GM21723 (cell line): ENCODE measurements around the gene ZBTB9.

Experiments
- ATAC-seq: cut with Tn5 transposase; IDR thresholded peaks from one replicate; pipeline ENCODE4 v1.9.1; 2021; ENCODE audit warnings: mild to moderate bottlenecking, moderate library complexity; ENCODE audit not compliant: unreplicated experiment

Gene ZBTB9, protein sequence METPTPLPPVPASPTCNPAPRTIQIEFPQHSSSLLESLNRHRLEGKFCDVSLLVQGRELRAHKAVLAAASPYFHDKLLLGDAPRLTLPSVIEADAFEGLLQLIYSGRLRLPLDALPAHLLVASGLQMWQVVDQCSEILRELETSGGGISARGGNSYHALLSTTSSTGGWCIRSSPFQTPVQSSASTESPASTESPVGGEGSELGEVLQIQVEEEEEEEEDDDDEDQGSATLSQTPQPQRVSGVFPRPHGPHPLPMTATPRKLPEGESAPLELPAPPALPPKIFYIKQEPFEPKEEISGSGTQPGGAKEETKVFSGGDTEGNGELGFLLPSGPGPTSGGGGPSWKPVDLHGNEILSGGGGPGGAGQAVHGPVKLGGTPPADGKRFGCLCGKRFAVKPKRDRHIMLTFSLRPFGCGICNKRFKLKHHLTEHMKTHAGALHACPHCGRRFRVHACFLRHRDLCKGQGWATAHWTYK

DNA sequence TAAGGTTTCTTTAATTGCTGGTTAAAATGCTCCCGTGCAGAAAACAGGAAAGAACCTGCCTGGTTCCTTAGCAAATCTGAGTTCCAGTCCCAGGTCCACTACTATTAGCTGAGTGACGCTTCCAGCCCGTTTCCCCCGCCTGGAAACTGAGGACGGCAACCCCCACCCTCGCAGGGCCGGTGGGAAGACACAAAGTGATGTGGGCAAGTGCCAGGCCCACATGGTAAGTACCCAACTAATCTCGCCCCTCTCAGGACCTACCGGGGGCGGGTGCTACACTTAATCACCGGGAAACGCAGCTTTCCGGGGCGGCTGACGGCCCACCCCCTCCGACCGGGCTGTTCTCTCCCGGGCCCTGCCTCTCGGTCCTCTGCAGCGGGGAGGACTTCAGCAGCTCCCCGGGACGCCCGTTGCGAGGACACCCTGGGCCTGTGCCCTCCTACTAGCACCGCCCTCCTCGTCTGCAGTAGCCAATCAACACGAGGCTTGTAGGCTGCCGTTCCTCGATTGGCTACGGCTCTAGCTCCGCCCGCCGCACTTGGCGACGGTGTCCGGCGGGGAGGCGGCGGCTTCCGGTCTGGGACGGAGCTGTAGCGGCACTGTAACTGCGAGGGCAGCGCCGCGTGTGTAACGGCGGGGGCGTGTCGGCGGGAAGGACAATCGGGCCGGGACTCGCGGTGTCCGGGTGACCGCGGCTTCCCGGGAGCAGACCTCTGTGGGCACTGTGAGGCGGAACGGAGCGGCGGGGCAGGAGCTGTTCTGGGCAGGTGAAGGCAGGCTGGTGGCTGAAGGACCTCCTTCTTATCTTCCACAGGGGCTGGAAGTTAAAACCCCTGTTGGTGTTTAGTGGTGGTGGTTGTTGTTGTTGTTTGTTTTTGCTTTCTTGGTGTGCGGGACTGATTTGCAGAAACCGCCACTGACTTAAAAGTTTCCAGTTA, at the start of gene ZBTB9:
TSS of gene ZBTB9 (plus strand) at position 568 of the 938 bp plus-strand sequence. CDS start 525 bp downstream, outside the sequence.
- peak; percentile 96 for ATAC-seq

DNA sequence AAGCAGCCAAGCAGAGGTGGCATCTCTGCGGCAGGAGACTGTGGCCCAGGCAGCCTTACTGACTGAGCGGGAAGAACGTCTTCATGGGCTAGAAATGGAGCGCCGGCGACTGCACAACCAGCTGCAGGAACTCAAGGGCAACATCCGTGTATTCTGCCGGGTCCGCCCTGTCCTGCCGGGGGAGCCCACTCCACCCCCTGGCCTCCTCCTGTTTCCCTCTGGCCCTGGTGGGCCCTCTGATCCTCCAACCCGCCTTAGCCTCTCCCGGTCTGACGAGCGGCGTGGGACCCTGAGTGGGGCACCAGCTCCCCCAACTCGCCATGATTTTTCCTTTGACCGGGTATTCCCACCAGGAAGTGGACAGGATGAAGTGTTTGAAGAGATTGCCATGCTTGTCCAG, 49.5 kb upstream of the ZBTB9 start:
- ATAC-seq, result no peak

DNA sequence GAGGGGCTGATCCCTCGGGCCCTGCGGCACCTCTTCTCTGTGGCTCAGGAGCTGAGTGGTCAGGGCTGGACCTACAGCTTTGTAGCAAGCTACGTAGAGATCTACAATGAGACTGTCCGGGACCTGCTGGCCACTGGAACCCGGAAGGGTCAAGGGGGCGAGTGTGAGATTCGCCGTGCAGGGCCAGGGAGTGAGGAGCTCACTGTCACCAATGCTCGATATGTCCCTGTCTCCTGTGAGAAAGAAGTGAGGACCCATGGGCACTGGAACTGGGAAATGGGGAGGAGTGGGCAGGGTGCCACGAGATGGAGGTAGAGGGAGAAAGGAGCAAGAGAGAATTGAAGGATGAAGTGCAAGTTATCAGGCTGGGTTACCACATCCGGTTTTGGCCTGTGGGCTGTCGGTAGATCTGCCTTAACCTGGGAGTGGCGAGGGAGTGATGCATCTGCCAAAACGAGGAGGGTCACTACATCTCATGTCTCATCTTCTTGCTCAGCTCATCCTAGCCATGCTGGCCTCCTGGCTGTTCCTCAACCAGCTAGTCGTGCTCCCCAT, 48.9 kb upstream of the ZBTB9 start:
- ATAC-seq, result no peak

DNA sequence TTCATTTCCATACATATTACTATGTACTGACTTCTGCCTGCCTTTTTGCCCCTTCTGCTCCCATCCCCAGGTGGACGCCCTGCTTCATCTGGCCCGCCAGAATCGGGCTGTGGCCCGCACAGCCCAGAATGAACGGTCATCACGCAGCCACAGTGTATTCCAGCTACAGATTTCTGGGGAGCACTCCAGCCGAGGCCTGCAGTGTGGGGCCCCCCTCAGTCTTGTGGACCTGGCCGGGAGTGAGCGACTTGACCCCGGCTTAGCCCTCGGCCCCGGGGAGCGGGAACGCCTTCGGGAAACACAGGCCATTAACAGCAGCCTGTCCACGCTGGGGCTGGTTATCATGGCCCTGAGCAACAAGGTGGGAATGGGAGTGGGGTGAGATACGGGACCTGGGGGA, 48.2 kb upstream of the ZBTB9 start:
- no peak for ATAC-seq

DNA sequence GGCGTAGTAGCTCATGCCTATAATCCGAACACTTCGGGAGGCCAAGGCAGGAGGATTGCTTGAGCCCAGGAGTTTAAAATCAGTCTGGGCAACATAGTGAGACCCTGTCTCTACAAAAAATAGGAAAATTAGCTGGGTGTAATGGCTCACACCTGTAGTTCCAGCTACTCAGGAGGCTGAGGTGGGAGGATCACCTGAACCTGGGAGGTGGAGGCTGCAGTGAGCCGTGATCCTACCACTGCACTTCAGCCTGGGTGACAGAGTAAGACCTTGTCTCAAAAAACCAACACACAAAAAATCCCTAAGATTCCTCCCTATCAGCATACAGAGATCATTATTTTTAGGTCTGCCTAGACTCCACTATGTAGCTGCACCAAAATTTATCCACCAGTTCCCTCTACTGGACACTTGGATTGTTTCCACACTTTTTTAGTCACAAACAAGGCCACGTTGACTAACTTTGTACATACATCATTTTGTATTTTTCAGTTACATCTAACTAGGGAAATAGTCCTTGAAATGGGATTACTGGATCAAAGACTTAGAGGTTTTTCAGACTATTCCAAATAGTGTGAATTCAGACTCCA, 47.2 kb upstream of the ZBTB9 start:
- no peak for ATAC-seq

DNA sequence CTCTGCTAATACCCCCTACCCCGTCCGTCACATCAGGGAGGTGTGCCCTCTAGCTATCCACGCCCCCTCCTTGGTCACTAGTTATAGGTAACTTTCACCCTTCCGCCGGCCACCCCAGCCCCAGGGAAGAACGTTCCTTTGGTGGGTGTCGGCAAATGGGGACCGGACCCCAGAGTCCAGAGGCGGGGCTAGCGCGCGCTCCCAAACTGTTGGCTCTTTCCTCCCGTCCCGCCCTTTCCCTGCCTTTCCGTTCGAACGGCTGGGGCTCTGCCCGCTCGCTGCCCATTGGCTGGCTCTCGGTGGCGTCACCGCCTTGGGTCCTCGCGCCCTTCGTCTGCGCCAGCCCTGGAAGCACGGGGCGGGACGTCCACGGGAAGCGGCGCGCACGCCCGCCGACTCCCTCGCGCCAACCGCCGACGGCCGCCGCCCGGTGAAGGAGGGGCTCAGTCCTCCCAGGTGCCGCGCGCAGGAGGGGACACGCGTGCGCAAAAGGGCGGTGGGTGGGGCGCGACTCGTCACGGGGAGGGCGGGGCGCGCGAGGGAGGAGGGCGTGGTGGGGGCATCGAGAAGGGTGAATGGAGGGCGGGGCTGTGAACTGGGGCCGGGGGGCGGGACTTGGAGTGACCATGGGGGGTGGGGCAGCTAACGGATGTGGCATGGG, 44.2 kb upstream of the ZBTB9 start:
- peak; percentile 75 for ATAC-seq

DNA sequence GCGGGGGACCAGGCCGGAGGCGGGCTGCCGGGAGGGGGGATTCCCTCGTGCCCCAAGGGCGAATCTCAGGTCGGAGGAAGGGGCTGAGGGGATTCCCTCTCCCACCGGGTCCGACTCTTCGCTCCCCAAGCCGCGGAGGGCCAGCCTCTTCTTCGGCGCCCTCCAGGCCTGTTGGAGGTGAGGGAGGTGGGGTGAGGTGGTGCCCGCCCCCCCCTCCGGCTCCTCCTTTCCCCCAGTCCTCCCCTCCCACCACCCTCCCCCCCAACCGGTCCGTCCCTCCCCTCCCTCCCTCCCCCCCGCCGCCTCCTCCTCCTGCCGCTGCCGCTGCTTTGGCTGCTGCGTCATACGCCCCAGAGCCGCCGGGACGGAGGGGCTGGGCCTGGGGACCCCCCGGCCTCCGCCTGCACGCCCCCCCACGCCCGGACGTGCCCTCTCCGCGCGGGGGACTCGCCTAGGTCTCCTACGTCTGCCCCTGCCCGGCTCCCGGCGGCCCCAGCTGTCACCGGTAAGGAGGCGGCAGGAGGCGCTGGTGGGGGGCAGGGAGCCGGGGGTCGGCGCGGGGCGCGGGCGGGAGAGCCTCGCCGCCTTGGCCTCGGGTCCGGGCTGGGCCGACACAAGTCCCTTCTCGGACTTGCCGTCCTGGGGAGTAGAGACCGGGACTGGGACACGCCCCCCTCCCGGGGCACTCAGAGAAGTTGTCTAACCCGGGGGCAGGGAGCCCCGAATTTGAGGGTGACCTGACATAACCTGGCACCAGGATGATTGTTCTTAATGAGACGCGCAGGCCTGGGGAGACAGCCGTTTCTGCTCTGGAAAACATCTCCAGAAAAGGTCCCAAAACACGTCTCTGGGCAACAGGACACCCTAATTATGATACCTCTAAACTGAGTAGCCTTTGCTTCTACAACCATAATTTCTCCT, 43.4 kb upstream of the ZBTB9 start, which contains the start of gene PHF1:
TSS of gene PHF1 (plus strand) at position 304 of the 921 bp plus-strand sequence. CDS start 1,250 bp downstream, outside the sequence.
- peak; percentile 36 for ATAC-seq

DNA sequence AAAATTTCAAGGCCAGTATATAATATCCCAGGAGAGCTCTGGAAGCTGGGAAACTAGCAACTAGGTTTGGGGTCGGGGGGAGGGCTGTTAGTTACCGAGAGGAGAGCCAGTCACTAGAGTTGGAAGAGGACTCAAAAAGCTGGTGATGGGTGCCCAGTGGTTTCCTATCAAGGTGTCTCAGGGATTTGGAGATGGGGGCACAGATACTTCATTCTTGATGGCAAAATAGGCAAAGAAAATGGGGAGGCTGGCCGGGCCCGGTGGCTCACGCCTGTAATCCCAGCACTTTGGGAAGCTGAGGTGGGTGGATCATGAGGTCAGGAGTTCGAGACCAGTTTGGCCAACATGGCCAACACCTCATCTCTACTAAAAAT, 42.8 kb upstream of the ZBTB9 start:
- no peak for ATAC-seq

DNA sequence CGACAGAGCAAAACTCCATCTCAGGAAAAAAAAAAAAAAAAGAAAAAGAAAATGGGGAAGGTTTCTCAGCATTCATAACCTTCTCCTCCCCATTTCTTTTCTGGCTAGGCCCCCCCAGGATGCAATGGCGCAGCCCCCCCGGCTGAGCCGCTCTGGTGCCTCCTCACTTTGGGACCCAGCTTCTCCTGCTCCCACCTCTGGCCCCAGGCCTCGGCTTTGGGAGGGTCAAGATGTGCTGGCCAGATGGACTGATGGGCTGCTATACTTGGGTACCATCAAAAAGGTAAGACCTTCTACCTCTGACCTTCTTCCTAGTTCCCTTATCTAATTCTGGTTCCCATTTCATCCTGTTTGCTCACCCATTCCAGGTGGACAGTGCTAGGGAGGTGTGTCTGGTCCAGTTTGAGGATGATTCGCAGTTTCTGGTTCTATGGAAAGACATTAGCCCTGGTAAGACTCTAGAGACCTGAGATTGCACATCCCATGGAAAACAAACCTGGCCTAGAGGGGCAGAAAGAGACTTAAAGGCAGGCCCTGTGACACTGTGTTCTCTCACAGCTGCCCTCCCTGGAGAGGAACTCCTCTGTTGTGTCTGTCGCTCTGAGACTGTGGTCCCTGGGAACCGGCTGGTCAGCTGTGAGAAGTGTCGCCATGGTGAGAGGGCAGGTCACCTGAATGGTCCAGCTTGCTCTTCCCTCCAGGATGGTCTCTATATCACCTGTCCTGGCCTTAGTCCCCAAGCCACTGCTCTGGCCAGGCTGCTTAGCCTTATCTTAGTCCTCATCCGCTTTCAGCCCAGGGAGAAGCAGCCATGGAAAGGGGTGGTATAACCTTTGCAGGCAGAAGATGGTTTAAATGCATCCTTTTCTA, 42.0 kb upstream of the ZBTB9 start:
- no peak for ATAC-seq

DNA sequence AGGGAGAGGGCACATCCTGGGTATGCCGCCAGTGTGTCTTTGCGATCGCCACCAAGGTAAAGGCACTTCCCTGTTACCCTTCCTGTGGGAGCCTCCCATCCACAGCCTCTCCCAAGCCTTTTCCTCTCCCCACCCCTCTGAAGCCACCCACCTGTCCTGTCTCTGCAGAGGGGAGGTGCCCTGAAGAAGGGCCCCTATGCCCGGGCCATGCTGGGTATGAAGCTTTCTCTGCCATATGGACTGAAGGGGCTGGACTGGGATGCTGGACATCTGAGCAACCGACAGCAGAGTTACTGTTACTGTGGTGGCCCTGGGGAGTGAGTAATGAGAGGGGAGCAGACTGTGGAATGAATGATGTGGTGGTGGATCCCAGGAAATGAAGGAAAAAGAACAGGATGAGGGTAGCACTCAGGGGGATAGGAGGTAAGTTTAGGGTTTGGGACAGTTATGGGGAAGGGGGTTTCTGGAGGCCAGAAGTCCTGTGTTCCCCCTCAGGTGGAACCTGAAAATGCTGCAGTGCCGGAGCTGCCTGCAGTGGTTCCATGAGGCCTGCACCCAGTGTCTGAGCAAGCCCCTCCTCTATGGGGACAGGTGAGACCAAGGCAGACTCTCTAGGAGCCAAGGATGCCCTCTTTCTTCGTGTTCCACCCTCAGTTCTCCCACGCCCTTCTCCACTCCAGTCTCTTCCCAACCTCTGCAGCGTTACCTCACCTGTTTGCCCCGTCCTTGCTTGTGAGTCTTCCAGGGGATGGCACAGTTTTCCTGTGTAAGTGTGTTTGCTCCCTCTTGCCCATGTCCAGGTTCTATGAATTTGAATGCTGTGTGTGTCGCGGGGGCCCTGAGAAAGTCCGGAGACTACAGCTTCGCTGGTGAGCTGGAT, 40.9 kb upstream of the ZBTB9 start:
- ATAC-seq, result no peak

DNA sequence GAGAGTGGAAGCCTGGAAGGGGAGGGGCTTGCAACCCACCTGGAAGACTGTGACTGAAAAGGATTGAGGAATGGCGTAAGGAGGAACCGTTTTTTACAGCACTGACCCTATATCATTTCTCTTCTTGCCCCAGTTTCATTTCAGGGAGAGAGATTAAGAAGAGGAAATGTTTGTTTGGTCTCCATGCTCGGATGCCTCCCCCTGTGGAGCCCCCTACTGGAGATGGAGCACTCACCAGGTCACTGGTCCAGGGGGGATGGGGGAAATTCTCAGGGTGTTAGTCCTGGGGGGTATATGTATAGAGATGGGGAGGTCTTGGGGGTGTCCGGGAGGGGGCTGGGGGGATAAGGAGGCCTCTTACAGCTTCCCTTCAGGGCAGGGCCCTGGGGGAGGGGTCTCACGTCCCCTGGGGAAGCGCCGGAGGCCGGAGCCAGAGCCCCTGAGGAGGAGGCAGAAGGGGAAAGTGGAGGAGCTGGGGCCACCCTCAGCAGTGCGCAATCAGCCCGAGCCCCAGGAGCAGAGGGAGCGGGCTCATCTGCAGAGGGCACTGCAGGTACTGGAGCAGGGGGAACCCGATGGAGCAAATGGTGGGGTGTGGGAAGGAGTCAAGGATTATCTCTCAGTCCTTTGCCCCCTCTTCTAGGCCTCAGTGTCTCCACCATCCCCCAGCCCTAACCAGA, 39.6 kb upstream of the ZBTB9 start:
- ATAC-seq, result no peak

DNA sequence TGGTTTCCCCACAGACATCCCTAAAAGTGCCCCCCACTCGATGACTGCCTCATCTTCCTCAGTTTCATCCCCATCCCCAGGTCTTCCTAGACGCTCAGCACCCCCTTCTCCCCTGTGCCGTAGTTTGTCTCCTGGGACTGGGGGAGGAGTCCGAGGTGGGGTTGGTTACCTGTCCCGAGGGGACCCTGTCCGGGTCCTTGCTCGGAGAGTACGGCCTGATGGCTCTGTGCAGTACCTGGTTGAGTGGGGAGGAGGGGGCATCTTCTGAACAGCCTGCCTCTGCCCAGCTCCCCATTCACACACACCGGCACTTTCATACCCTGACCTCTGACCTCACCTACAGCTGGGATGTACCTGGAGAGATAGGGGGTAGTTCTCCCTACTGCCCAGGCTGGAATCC, 38.5 kb upstream of the ZBTB9 start:
- no peak for ATAC-seq

DNA sequence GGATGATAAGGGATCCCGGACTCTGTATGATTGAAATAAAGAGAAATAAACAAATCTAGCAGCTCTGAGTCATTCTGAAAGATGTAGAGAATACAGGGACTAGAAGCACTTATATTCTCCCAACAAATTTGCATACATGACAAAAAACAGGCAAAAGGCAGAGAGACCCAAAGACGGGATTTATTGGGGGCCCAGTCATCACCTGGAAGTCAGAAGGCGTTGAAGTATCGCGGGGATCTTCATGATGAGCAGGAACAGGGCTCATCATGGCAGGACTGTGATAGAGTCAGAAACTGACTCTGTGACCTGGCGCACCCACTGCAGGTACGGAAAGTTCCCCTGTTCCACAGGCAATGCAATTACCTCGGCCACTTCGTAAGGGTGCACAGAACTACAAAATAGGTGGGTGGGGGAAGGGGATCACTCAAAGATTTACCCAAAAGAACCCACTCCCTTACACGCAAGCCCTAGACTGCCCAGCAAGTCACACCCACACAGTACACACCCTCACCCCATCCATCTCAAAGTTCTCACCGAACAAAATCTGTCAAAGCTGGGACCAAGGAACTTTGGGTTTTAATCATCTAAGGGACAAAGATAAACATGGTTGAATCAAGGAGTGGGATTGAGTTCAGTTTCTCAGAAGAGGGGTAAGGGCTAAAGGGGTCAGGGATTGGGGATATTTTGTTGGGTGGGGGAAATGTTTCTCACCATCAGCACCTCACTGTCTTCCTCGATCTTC, 37.8 kb upstream of the ZBTB9 start:
- no peak for ATAC-seq

DNA sequence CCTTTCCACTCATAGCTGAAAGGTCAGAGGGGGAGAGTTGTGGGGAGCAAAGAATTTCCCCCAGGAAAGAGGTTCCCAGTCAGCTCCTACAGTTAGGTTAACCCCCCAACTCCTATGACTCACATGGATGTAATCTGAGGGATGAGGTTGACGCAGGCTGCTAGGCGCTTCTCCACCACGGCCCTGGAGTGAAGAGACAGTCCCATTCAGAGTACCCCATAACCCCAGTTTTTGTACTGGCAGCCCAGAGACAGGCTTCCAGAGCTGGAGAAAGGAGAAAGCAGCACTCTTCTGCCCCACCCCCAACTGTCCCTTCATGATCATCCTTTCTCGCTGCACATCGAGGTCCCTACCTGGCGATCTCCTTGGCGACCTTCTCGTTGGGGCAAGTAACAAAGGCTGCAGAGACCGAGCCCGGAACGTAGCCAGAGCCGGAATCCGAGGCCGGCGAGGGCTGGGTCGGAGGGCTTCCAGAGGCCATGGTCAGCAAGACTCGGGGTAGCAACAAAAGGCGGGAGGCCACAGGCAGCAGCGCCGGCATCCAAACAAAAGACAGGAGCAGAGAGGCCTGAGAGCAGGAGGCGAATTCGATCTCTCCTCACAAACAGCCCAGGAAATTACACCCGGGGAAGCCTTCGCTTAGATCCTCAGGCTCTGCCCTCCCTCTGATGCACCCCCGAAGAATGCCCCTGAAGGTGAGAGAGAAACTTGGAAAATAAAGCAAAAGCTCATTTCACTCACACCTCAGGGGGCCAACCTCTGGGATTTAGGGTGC, 37.1 kb upstream of the ZBTB9 start:
- ATAC-seq, result no peak

DNA sequence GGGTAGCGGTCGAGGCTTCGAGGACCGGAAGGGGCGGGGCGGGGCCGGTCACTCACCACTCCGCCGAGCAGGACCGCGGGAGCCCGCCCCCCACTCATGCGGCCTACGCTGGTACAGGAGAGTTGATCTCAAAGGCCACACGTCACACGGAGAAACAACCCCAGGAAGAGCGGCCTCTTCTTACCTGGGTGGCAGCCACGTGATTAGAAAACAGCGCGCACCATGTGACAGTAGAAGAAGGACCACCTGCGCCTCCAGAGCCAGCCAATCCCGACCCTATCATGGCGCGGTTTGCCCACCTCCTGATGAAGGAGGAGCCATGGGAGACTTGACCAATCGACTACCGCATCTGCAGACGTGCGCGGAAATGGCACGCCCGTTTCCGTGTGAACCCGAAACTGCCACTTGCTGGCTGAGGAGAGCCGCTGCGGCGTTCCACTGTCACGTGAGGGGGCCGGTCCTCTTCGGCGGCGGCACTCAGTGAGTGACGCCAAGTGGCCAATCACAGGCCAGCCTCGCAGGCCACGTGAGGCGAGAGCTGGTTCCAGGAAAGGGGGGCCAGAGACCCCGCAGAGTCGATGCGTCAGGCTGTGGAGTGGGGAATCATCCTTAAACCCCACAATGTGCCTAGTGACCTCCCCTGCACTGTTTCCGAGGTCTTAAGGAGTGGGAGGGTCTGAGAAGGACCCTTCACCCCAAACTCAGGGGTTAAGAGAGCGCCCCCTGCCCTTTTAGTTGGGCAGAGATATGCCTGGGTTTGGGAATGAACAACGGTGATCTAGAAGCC, 36.3 kb upstream of the ZBTB9 start, which contains the start of gene CUTA:
TSS of gene CUTA (minus strand) at position 205 of the 787 bp plus-strand sequence. CDS start at position 98, 107 bp downstream.
- ATAC-seq, result peak; percentile 84
